Activated naive CD4-positive, alpha-beta T cell treated with anti-CD3 and anti-CD28 coated beads, Interleukin-2, amount 50 U/mL, for 24 hours (primary cell): ENCODE results near the gene MED25.

Source experiments
- H3K27ac Mint-ChIP-seq: one replicate; pipeline ENCODE4 v1.8.0; 2021; ENCODE audit warnings: mild to moderate bottlenecking, mixed read lengths
- H3K27me3 Mint-ChIP-seq: one replicate; pipeline ENCODE4 v1.8.0; 2021; ENCODE audit warnings: mixed read lengths
- H3K36me3 Mint-ChIP-seq: one replicate; pipeline ENCODE4 v1.8.0; 2021; ENCODE audit warnings: mixed read lengths
- H3K4me1 Mint-ChIP-seq: one replicate; pipeline ENCODE4 v1.8.0; 2021; ENCODE audit warnings: mixed read lengths
- H3K4me3 Mint-ChIP-seq: one replicate; pipeline ENCODE4 v1.8.0; 2021; ENCODE audit warnings: mild to moderate bottlenecking, mixed read lengths
- H3K9me3 Mint-ChIP-seq: one replicate; pipeline ENCODE4 v1.8.0; 2021; ENCODE audit warnings: mixed read lengths

Gene MED25

DNA sequence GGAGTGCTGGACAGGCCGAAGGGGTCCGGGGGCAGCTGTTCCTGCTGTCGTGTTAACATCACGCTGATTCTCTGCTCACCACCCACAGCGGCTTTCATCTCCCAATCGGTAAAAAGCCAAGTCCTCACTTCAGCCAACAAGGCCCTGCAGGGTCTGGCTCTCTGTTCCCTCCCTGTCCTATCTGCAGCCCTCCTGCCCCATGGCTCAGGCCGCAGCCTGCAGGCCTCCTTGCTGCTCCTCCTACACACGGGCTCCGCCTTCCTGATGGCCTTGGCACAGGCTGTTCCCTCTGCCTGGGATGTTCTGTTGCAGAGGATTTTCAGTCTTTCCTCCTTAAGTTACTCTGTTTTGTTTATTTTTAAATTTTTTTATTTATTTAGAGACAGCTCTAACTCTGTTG lies 27.2 kb upstream of the MED25 start:
- Mint-ChIP-seq H3K27ac (no peak overlapping the region), H3K27me3 (no peaks in the 10 kb centered on the region), H3K36me3 (peaks cover 7% of the 10 kb centered on the region), H3K4me3 (no peak overlapping the region), H3K4me1 (peaks cover 8% of the 10 kb centered on the region), H3K9me3 (no peaks in the 10 kb centered on the region)

DNA sequence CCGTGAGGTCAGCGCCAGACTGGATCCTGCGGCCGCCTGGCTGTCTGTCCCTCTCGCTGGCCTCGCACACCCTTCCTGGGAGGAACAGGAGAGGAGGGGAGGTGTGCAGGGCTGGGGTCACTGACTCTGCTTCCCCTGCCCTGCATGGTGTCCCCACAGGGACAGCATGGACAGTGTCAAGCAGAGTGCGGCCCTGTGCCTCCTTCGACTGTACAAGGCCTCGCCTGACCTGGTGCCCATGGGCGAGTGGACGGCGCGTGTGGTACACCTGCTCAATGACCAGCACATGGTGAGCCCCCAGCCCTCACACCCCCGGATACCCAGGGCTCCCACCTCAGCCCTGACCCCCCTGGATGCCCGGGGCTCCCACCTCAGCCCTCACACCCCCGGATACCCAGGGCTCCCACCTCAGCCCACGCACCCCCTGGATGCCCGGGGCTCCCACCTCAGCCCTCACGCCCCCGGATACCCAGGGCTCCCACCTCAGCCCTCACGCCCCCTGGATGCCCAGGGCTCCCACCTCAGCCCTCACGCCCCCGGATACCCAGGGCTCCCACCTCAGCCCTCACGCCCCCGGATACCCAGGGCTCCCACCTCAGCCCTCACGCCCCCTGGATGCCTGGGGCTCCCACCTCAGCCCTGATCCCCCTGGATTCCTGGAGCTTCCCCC lies 26.2 kb upstream of the MED25 start:
- Mint-ChIP-seq H3K4me3 (no peak overlapping the region), H3K9me3 (no peaks in the 10 kb centered on the region), H3K27me3 (no peaks in the 10 kb centered on the region), H3K27ac (no peak overlapping the region), H3K4me1 (peaks cover 8% of the 10 kb centered on the region), H3K36me3 (peaks cover 5% of the 10 kb centered on the region)

DNA sequence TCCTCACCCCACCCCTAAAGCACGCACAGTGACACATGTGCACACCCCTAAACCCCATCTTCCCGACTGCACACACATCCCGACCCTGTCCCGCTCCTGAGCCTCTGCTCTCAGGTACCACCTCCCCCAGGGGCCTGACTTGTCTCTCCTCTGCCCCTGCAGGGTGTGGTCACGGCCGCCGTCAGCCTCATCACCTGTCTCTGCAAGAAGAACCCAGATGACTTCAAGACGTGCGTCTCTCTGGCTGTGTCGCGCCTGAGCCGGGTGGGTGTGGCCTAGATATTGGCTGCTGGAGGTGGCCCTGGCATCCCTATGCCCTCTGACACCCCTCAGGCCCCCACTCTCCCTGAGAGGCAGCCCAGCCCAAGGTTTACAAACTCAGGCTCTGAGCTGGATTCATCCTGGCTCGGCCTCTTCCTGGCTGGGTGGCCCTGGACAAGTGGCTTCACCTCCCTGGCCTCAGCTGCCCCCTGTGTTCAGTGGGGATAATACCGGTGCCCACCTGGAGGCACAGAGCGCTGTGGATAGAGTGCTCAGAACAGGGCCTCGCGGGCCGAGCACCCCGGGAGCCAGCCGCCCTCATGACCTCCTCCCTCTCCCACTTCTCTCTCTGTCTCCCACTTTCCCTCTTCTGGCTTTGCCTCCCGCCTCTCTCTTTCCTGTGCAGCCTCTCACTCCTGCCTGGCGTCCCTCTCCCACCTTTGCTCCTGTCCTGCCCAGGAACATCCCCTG lies 25.1 kb upstream of the MED25 start:
- no peak overlapping the region for H3K4me3 Mint-ChIP-seq
- H3K4me1 Mint-ChIP-seq = peaks cover 8% of the 10 kb centered on the region
- H3K36me3 Mint-ChIP-seq = peaks cover 5% of the 10 kb centered on the region
- no peaks in the 10 kb centered on the region for H3K9me3 Mint-ChIP-seq
- H3K27me3 Mint-ChIP-seq = no peaks in the 10 kb centered on the region
- no peak overlapping the region for H3K27ac Mint-ChIP-seq

DNA sequence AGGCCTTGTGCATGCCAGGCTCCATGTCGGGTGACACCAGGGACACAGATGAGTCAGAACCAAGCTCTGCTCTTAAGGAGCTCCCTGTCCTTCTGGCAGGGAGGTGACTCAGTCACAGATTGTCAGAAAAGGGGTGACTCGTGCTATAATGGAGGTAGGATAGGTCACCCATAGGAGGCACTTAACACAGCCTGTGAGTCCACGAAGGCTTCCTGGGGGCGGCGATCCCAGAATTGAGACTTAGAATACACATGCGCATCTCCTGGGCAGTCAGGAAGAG lies 24.6 kb upstream of the MED25 start:
- Mint-ChIP-seq H3K27ac (no peak overlapping the region), H3K4me3 (no peak overlapping the region), H3K27me3 (no peaks in the 10 kb centered on the region), H3K36me3 (peaks cover 2% of the 10 kb centered on the region), H3K9me3 (no peaks in the 10 kb centered on the region), H3K4me1 (peaks cover 4% of the 10 kb centered on the region)

DNA sequence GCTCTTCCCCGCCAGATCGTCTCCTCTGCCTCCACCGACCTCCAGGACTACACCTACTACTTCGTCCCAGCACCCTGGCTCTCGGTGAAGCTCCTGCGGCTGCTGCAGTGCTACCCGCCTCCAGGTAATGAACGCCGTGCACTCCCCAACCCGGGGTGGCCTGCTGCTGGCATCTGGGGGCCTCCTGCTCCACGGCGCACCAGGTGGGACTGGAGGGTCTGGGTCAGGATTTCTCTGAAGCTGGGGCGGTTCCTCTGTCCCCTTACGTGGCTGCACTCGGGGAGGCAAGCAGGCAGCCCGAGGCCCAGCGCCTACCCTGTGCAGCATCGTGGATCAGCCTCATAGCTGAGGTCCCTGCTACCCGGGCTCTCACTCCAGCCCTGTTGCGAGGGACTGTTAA lies 22.5 kb upstream of the MED25 start:
- peaks cover 2% of the 10 kb centered on the region for H3K36me3 Mint-ChIP-seq

DNA sequence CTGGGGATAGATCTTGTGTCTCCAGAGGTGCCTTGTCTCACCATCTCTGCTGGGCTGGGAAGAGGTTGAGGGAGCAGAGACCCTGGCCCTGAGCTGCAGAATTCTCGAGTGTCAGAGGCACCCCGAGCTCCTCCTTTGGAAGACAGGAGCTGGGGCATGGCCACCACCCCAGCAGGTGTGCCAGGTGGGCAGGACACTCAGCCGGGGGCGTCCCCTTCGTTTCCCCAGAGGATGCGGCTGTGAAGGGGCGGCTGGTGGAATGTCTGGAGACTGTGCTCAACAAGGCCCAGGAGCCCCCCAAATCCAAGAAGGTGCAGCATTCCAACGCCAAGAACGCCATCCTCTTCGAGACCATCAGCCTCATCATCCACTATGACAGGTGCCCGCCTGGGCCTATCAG lies 19.5 kb upstream of the MED25 start:
- H3K9me3 Mint-ChIP-seq = no peaks in the 10 kb centered on the region
- peaks cover under 1% of the 10 kb centered on the region for H3K4me1 Mint-ChIP-seq
- peaks cover 2% of the 10 kb centered on the region for H3K36me3 Mint-ChIP-seq
- H3K27ac Mint-ChIP-seq = no peak overlapping the region
- H3K4me3 Mint-ChIP-seq = no peak overlapping the region
- H3K27me3 Mint-ChIP-seq = no peaks in the 10 kb centered on the region

More for the DNA sequence above, 22.5 kb upstream of the MED25 start:
- no peaks in the 10 kb centered on the region for H3K9me3 Mint-ChIP-seq
- peaks cover 4% of the 10 kb centered on the region for H3K4me1 Mint-ChIP-seq
- no peak overlapping the region for H3K4me3 Mint-ChIP-seq
- H3K27ac Mint-ChIP-seq = no peak overlapping the region
- H3K27me3 Mint-ChIP-seq = no peaks in the 10 kb centered on the region

DNA sequence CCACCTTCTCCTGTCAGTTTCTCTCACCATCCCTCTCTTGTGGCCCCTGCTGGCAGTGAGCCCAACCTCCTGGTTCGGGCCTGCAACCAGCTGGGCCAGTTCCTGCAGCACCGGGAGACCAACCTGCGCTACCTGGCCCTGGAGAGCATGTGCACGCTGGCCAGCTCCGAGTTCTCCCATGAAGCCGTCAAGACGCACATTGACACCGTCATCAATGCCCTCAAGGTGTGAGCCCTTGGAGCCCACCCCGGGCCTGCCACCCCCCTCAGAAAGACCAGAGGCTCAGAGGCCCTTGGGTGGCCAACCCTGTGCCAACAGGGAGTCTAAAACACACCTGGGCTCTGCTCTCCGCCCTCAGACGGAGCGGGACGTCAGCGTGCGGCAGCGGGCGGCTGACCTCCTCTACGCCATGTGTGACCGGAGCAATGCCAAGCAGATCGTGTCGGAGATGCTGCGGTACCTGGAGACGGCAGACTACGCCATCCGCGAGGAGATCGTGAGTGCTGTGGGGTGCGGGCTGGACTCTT lies 18.8 kb upstream of the MED25 start:
- Mint-ChIP-seq H3K4me3 (no peak overlapping the region), H3K27me3 (no peaks in the 10 kb centered on the region), H3K27ac (no peak overlapping the region), H3K4me1 (no peaks in the 10 kb centered on the region), H3K36me3 (peaks cover 2% of the 10 kb centered on the region), H3K9me3 (no peaks in the 10 kb centered on the region)

DNA sequence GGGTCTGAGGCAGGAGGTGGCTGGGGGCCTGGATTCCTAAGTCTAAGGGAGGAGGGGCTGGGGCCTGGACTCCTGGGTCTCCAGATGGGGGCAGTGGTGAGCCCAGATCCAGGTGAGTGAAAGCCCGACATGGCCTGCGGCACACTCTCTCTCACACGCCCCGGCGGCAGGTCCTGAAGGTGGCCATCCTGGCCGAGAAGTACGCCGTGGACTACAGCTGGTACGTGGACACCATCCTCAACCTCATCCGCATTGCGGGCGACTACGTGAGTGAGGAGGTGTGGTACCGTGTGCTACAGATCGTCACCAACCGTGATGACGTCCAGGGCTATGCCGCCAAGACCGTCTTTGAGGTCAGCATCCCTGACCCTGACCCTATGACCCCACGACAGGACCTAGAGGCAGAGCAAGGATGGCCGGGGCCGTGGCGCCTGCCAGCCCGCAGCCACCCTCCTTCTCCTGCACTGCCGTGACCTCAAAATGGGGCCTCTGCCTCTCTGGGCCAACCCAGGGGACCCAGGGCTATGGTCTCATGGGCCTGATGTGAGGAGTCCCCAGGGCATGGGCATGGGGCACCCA lies 18.2 kb upstream of the MED25 start:
- H3K27me3 Mint-ChIP-seq = no peaks in the 10 kb centered on the region
- H3K4me3 Mint-ChIP-seq = no peak overlapping the region
- H3K36me3 Mint-ChIP-seq = peaks cover 2% of the 10 kb centered on the region
- no peaks in the 10 kb centered on the region for H3K4me1 Mint-ChIP-seq
- no peak overlapping the region for H3K27ac Mint-ChIP-seq
- H3K9me3 Mint-ChIP-seq = no peaks in the 10 kb centered on the region

DNA sequence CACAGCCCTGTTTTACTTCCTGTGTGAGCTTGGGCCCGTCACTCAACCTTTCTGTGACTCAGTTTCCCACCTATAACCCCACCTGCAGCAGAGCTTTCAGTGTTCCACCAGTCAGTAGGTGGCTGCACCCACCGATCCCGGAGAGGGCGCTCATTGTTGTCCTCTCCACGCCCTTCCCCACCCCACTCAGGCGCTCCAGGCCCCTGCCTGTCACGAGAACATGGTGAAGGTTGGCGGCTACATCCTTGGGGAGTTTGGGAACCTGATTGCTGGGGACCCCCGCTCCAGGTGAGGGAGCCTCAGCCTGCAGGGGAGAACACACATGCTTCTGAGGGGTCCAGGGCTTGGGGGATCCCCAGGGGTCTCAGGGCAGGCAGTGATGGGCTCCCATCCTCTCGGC lies 17.3 kb upstream of the MED25 start:
- no peaks in the 10 kb centered on the region for H3K9me3 Mint-ChIP-seq
- no peaks in the 10 kb centered on the region for H3K4me1 Mint-ChIP-seq
- H3K4me3 Mint-ChIP-seq = no peak overlapping the region
- H3K27ac Mint-ChIP-seq = no peak overlapping the region
- H3K27me3 Mint-ChIP-seq = no peaks in the 10 kb centered on the region
- peaks cover 2% of the 10 kb centered on the region for H3K36me3 Mint-ChIP-seq

DNA sequence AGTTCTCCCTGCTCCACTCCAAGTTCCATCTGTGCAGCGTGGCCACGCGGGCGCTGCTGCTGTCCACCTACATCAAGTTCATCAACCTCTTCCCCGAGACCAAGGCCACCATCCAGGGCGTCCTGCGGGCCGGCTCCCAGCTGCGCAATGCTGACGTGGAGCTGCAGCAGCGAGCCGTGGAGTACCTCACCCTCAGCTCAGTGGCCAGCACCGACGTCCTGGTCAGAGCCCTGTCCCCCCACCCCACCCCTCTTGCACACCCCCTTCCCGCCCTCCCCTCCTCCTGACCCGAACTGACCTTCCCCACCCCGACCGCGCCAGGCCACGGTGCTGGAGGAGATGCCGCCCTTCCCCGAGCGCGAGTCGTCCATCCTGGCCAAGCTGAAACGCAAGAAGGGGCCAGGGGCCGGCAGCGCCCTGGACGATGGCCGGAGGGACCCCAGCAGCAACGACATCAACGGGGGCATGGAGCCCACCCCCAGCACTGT lies 16.6 kb upstream of the MED25 start:
- H3K36me3 Mint-ChIP-seq = peaks cover 2% of the 10 kb centered on the region
- H3K4me3 Mint-ChIP-seq = no peak overlapping the region
- no peaks in the 10 kb centered on the region for H3K9me3 Mint-ChIP-seq
- H3K27me3 Mint-ChIP-seq = no peaks in the 10 kb centered on the region
- H3K4me1 Mint-ChIP-seq = no peaks in the 10 kb centered on the region
- H3K27ac Mint-ChIP-seq = no peak overlapping the region

DNA sequence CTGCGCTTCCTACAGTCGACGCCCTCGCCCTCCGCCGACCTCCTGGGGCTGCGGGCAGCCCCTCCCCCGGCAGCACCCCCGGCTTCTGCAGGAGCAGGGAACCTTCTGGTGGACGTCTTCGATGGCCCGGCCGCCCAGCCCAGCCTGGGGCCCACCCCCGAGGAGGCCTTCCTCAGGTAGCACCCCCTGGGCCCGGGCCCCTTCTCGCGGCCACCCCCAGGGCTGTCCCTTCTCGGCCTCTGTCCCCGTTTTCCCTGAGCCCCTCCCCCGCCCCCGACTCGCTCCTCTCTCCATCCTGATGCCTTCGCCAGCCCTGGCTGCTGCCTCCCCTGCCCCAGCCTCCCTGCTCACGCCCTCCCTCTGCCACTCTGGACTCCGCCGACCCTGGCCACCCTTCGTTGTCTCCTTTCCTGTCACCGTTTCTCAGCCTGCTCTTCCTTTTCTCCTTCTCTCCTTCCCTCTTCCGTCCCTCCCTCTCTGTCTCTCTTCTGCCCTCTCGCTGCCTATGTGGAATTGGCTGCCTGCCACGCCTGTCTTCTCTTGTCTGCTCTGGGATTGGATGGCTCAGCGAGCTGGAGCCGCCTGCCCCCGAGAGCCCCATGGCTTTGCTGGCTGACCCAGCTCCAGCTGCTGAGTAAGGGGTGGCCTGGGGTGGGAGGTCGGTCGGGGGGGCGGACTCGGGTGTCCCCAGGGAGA lies 16.0 kb upstream of the MED25 start:
- H3K27ac Mint-ChIP-seq = no peak overlapping the region
- peaks cover 2% of the 10 kb centered on the region for H3K36me3 Mint-ChIP-seq

DNA sequence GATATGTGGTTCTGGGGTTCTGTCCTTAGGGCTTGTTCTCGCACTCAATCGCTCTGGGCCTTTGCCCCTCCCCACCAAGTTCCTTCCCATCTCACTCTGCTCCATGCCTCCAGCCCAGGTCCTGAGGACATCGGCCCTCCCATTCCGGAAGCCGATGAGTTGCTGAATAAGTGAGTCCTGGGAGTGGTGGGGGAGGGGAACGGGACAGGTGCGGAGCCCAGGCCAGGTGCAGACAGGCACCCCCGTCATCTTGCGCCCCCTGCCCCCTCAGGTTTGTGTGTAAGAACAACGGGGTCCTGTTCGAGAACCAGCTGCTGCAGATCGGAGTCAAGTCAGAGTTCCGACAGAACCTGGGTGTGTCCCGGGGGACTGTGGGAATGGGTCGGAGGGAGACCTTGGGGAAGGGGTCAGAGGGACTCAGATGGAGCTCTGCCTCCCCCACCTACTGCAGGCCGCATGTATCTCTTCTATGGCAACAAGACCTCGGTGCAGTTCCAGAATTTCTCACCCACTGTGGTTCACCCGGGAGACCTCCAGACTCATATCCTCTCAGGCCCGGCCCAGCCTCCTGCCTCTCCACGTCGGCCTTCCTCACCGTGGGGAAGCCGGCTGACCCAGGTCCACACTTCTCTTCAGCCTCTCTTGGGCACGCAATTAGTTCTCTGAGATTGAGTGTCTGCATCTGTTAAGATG lies 15.1 kb upstream of the MED25 start:
- Mint-ChIP-seq H3K36me3 (peaks cover 2% of the 10 kb centered on the region), H3K4me3 (no peak overlapping the region), H3K27ac (no peak overlapping the region), H3K4me1 (no peaks in the 10 kb centered on the region), H3K9me3 (no peaks in the 10 kb centered on the region), H3K27me3 (no peaks in the 10 kb centered on the region)

More for the DNA sequence above, 16.0 kb upstream of the MED25 start:
- Mint-ChIP-seq H3K27me3 (no peaks in the 10 kb centered on the region), H3K9me3 (no peaks in the 10 kb centered on the region), H3K4me3 (no peak overlapping the region), H3K4me1 (no peaks in the 10 kb centered on the region)

DNA sequence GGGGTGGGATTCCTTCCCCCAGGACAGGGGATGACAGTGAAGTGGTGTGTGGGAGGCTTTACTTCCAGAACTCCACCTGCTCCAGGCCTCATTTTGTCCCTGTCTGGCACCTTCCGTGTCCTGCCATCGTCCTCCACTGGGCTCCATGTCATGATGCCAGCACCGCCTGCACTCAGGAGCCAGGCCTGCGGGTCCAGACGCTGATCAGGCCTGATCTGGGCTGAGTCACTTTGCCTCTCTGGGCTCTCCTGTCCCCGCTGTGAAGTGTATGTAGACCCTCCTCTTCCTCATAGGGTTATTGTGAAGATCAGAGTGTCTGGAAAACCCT lies 14.6 kb upstream of the MED25 start:
- no peaks in the 10 kb centered on the region for H3K9me3 Mint-ChIP-seq
- H3K27ac Mint-ChIP-seq = no peak overlapping the region
- no peaks in the 10 kb centered on the region for H3K27me3 Mint-ChIP-seq
- no peaks in the 10 kb centered on the region for H3K4me1 Mint-ChIP-seq
- peaks cover 2% of the 10 kb centered on the region for H3K36me3 Mint-ChIP-seq
- H3K4me3 Mint-ChIP-seq = no peak overlapping the region

DNA sequence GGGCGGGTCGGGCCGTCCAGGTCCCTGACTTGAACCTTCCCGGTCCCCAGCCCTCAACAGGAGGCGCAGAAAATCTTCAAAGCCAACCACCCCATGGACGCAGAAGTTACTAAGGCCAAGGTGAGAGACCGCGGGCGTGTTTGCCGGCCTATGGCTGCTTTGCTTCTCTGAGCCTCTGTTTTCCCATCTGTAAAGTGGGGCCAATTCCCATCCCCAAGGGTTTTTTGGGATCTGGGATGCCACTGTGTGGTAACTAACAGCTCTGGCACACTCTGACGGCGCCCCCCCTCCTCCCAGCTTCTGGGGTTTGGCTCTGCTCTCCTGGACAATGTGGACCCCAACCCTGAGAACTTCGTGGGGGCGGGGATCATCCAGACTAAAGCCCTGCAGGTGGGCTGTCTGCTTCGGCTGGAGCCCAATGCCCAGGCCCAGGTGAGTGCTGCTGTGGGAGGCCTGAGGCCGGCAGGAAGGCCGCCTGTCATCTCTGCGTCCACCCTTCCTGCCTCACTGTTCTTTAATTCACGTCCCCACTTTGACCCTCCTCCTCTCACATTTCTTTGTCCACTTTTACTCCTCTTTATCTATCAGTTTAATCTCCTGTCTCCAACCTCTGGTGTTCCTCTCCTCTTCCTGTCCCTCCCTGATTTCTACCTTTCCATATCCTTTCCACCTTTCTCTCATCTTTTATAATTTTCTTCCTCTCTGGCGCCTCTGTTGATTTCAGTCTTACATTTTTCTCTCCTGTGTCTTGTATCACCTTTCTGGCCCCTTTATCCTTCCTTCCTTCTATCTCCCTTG lies 12.1 kb upstream of the MED25 start:
- Mint-ChIP-seq H3K27ac (peak overlapping the region; percentile 6), H3K4me3 (no peak overlapping the region), H3K4me1 (peaks cover 11% of the 10 kb centered on the region), H3K27me3 (no peaks in the 10 kb centered on the region), H3K36me3 (peaks cover 2% of the 10 kb centered on the region), H3K9me3 (no peaks in the 10 kb centered on the region)

DNA sequence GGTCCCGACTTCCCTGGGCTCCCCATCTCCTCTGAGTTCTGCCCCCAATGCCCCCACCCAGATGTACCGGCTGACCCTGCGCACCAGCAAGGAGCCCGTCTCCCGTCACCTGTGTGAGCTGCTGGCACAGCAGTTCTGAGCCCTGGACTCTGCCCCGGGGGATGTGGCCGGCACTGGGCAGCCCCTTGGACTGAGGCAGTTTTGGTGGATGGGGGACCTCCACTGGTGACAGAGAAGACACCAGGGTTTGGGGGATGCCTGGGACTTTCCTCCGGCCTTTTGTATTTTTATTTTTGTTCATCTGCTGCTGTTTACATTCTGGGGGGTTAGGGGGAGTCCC lies 11.5 kb upstream of the MED25 start:
- Mint-ChIP-seq H3K4me1 (peaks cover 11% of the 10 kb centered on the region), H3K27me3 (no peaks in the 10 kb centered on the region), H3K9me3 (no peaks in the 10 kb centered on the region), H3K27ac (no peak overlapping the region), H3K4me3 (no peak overlapping the region), H3K36me3 (peaks cover 2% of the 10 kb centered on the region)
